Measurements from ENCODE around the gene MDH2.
"Not testable (repeated sequence)": the region's sequence is repeated elsewhere in the genome, so short reads cannot be mapped to it uniquely, and the experiment has no call there.

MDH2 gene

DNA sequence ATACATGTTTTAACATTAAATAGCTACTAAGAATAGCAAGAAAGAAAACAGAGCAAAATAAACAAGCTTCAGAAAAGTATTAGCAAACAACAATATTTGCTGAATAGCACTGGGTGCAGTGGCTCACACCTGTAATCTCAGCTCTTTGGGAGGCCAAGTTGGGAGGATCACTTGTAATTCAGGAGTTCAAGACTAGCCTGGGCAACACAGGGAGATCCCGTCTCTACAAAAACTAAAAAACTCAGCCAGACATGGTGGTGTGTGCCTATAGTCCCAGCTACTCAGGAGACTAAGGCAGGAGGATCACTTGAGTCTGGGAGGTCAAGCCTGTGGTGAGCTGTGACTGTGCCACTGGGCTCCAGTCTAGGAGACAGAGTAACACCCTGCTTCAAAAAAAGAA is 66.8 kb downstream of the MDH2 start:
- not testable (repeated sequence) for DNase-seq

Measured in T-helper 2 cell (primary cell).